ENCODE data around the gene IGSF11. TPM values are rescaled to one million over a fixed set of nuclear protein-coding genes. Genes with fewer than 3 reads are reported as not detected.
"Not testable (repeated sequence)": the region's sequence is repeated elsewhere in the genome, so short reads cannot be mapped to it uniquely, and the experiment has no call there.

Gene IGSF11
- not detected for total RNA-seq

- ChIA-PET POLR2A (no interaction called here), CTCF (interaction anchor here (0.7 to 3.3 kb wide), 8 partner anchors 45 to 667 kb away, joined by 3 to 46 read pairs (median 3); partner anchors contain the start of genes B4GALT4 and TEX55)
Observed at GRCh38 chr3:119034256-119035013, at the start of gene IGSF11. Gene IGSF11 (minus strand): TSS chr3:119034846. CDS start chr3:119034582, 264 bp downstream.

- POLR2A ChIA-PET: no interaction called here
- CTCF ChIA-PET: no interaction called here
Observed at GRCh38 chr3:119080364-119080763, 45.7 kb upstream of the IGSF11 start.

- CTCF ChIA-PET: no interaction called here
- POLR2A ChIA-PET: no interaction called here
Observed at GRCh38 chr3:119073258-119074001, 38.8 kb upstream of the IGSF11 start.

- CTCF ChIA-PET: interaction anchor here (1.3 kb wide), 1 partner anchor 188 kb away, joined by 4 read pairs; no protein-coding TSS in a partner anchor
Observed at GRCh38 chr3:119072451-119072850, 37.8 kb upstream of the IGSF11 start.

GRCh38 chr3:119069725-119070124 is 35.1 kb upstream of the IGSF11 start:
- ChIA-PET POLR2A (no interaction called here), CTCF (no interaction called here)

More at GRCh38 chr3:119072451-119072850, 37.8 kb upstream of the IGSF11 start:
- POLR2A ChIA-PET: not testable (repeated sequence)

- ChIA-PET CTCF (no interaction called here), POLR2A (no interaction called here)
Observed at GRCh38 chr3:119063471-119063870, 28.8 kb upstream of the IGSF11 start.

- ChIA-PET POLR2A (no interaction called here), CTCF (no interaction called here)
Observed at GRCh38 chr3:119062892-119063291, 28.2 kb upstream of the IGSF11 start.

- CTCF ChIA-PET: no interaction called here
- POLR2A ChIA-PET: no interaction called here
Observed at GRCh38 chr3:119044593-119044992, 9.9 kb upstream of the IGSF11 start.

GRCh38 chr3:119042162-119042561 is 7.5 kb upstream of the IGSF11 start:
- POLR2A ChIA-PET: no interaction called here
- CTCF ChIA-PET: no interaction called here

- CTCF ChIA-PET: interaction anchor here (0.7 to 3.3 kb wide), 8 partner anchors 45 to 666 kb away, joined by 3 to 46 read pairs (median 3); partner anchors contain the start of gene B4GALT4
- POLR2A ChIA-PET: no interaction called here
Observed at GRCh38 chr3:119035014-119035346, 334 bp upstream of the IGSF11 start.

- ChIA-PET POLR2A (no interaction called here), CTCF (interaction anchor here (1.0 to 3.3 kb wide), 4 partner anchors 112 to 667 kb away, joined by 3 to 46 read pairs (median 5); partner anchors contain the start of genes B4GALT4 and TEX55)
Observed at GRCh38 chr3:119033393-119034255, 1.0 kb downstream of the IGSF11 start.

GRCh38 chr3:119025171-119025795 is 9.4 kb downstream of the IGSF11 start:
- CTCF ChIA-PET: interaction anchor here (0.6 kb wide), 1 partner anchor 57 kb away, joined by 3 read pairs; no protein-coding TSS in a partner anchor
- POLR2A ChIA-PET: no interaction called here

- CTCF ChIA-PET: interaction anchor here (1.5 kb wide), 1 partner anchor 136 kb away, joined by 3 read pairs; no protein-coding TSS in a partner anchor
- POLR2A ChIA-PET: no interaction called here
Observed at GRCh38 chr3:119019767-119020518, 14.7 kb downstream of the IGSF11 start.

GRCh38 chr3:119018690-119019463 is 15.8 kb downstream of the IGSF11 start:
- CTCF ChIA-PET: no interaction called here
- POLR2A ChIA-PET: no interaction called here

GRCh38 chr3:119015942-119016341 is 18.7 kb downstream of the IGSF11 start:
- POLR2A ChIA-PET: no interaction called here

GRCh38 chr3:119013951-119014350 is 20.7 kb downstream of the IGSF11 start:
- CTCF ChIA-PET: no interaction called here
- POLR2A ChIA-PET: no interaction called here

More at GRCh38 chr3:119015942-119016341, 18.7 kb downstream of the IGSF11 start:
- CTCF ChIA-PET: no interaction called here

- CTCF ChIA-PET: no interaction called here
Observed at GRCh38 chr3:119011528-119011927, 23.1 kb downstream of the IGSF11 start.

GRCh38 chr3:118997190-118997589 is 37.5 kb downstream of the IGSF11 start:
- CTCF ChIA-PET: no interaction called here
- POLR2A ChIA-PET: no interaction called here

More at GRCh38 chr3:119011528-119011927, 23.1 kb downstream of the IGSF11 start:
- POLR2A ChIA-PET: no interaction called here

Measured in activated CD8-positive, alpha-beta memory T cell treated with anti-CD3 and anti-CD28 coated beads for 36 hours (primary cell).